NCI-H82 treated with DMSO at 0.1 percent for 48 hours (cell line): Measurements from ENCODE around the gene ORMDL2.

ENCODE experiments used
- DNase-seq: peaks from one replicate; lab custom pipeline; 2025; ENCODE audit not compliant: unreplicated experiment; lab: John Stamatoyannopoulos, UW

Gene ORMDL2, protein sequence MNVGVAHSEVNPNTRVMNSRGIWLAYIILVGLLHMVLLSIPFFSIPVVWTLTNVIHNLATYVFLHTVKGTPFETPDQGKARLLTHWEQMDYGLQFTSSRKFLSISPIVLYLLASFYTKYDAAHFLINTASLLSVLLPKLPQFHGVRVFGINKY

DNA sequence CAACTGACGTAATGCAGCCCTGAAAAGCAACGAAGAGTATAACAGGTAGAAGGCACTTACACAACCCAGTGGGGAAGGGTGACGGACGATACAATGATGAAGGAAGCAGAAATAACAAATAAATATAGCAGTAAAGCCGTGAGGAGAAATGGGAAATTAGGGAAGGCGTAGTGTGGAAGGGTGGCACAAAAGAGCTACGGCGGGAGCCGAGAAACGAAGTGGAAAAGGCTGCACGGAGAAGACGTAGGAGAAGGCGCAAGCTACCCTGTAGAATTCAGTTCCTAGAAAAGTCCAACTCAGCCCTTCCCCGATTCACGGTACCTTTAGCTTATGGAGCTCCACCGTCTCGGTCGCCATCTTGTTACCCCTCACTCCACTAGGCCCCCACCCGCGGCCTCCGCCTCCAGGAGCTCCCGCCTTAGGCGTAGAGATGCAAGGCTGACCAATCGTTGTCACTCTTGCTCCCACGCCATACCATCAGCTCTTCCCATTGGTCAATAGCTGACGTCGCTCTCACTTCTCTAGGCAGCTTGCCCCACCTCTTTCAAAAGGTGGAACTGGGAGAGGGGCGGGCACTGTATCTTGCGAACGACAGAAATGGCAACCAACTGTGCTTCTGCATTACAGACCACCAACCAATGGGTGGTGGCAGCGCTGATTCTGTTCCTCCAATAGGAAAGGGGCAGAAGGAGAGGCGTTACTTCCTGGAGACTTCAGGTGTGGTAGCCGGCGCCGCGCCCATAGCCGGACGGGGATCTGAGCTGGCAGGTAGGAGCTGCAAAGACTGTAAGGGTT is at the start of gene ORMDL2, which contains the start of gene SARNP:
ORMDL2 (plus strand) TSS at position 697 of the 795 bp plus-strand sequence. CDS start 959 bp downstream, outside the sequence.
SARNP (minus strand) TSS at position 380 of the 795 bp plus-strand sequence; CDS start at position 357, 23 bp downstream.
- DNase-seq: peak; percentile 99

DNA sequence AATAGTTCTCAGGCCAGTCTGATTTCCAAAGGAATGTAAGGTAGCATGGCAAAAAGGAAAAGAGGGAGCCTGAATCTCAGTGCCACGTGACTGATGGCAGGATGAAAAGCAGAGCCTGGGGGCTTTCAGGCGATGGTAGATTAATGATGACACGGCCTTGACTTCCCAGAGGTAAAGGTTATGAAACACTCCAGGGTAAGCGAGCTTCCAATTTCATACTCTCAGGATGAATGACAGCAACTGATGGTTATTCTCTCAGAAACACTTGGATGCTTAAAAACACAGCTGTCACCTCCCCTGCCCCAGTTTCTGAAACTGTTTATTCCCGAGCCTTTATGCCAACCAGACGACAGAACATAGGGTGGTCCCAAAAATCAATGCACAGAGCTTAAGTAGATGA is 46.1 kb upstream of the ORMDL2 start:
- DNase-seq: no peak

GRCh38 chr12:55777856-55778255 is 40.0 kb upstream of the ORMDL2 start:
- no peak for DNase-seq

GRCh38 chr12:55780685-55781084 is 37.2 kb upstream of the ORMDL2 start:
- no peak for DNase-seq

- DNase-seq: no peak
Measured at GRCh38 chr12:55788546-55788945, 29.3 kb upstream of the ORMDL2 start.

GRCh38 chr12:55789171-55789570 is 28.7 kb upstream of the ORMDL2 start:
- DNase-seq: no peak

DNA sequence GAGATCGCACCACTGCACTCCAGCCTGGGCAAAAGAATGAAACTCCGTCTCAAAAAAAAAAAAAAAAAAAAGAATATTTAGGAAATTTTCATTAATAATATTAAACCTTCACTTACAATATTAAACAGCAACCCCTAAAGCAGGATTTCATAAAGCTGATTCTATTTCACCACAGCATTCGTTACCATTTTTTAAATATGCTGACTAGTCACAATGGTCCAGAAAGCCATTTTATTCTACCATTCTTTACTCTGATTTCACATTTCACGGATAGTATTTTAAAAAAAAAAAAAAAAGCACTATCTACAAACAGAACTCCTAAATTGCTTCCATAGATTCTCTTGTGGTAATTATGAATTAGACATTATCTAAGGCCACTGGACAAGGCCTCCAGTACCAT is 27.9 kb upstream of the ORMDL2 start:
- DNase-seq: no peak

GRCh38 chr12:55795950-55796349 is 21.9 kb upstream of the ORMDL2 start:
- DNase-seq: no peak

DNA sequence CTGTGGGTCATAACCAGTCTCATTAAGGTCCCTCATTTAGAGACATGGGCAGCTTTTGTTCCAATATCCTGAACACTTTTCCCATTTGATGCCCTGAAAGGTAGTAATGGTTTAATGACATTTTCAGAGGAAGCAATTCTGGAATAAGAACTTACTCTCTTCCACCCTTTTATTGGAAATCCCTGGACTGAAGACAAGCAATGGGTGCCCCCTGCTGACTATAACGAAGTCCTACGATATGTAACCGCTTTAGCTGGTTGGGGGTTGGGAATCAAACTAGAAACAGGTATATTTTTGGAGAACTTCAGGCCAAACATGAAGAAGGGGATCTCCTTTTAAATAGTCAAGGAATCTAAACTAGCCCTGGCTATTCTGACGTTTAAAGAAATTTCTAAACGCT is 20.8 kb upstream of the ORMDL2 start:
- DNase-seq: peak; percentile 4

DNA sequence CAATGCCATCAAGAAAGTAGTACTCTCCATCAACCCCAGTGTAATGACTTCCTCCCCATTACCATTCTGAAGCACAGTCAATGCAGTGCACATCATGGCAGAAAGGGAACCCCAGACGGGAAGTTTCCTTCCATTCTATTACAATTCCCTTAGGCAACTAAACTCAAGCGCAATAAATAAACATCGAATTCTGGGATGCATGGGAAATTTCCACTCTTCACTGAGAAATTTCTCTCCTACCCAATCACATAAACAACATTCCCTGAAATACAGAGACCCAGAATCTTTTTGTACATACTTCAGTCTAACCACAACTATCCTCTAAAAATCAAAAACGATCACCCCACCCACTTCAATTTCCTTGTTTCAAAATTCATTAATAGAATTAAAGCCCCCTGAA is 20.3 kb upstream of the ORMDL2 start:
- no peak for DNase-seq

- DNase-seq: no peak
Measured at GRCh38 chr12:55806982-55807381, 10.9 kb upstream of the ORMDL2 start.

- no peak for DNase-seq
Measured at GRCh38 chr12:55809274-55809673, 8.6 kb upstream of the ORMDL2 start.

GRCh38 chr12:55812088-55812487 is 5.8 kb upstream of the ORMDL2 start:
- DNase-seq: no peak

- DNase-seq: no peak
Measured at GRCh38 chr12:55814257-55814656, 3.6 kb upstream of the ORMDL2 start.

DNA sequence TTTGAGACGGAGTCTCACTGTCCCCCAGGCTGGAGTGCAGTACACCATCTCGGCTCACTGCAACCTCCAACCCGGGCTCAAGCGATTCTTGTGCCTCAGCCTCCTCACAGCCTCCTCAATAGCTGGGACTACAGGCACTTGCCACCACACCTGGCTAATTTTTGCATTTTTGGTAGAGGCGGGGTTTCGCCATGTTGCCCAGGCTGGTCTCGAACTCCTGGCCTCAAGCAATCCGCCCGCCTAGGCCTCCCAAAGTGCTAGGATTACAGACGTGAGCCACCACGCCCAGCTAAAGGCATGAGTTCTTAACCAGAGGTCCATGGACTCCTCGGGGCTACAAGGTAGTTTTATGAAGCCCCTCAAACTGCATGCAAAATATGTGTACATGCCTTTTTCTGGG is 2.4 kb upstream of the ORMDL2 start:
- no peak for DNase-seq

DNA sequence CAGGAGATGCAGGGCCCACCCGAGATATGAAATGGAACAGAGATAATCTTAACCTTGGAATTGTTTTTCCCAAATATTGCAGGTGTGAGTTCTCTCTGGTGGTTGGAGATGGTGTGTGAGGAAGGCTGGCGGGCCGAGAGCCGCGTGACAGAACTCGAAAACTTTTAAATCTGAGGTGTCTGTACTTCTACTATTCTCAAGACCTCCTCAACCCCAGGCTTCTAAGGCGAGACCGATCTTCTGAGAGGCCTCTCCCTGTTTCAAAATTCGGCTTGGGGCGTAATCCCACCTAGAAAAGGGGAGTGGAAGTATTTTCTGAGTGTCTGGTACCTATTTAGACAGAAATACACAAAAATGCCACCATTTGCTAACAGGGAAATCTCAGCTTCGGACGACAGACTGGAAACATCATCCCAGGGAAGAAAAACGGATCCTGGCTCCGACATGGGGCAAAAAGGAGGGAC is 928 bp upstream of the ORMDL2 start:
- no peak for DNase-seq

- no peak for DNase-seq
Measured at GRCh38 chr12:55818140-55818728, 393 bp downstream of the ORMDL2 start.

DNA sequence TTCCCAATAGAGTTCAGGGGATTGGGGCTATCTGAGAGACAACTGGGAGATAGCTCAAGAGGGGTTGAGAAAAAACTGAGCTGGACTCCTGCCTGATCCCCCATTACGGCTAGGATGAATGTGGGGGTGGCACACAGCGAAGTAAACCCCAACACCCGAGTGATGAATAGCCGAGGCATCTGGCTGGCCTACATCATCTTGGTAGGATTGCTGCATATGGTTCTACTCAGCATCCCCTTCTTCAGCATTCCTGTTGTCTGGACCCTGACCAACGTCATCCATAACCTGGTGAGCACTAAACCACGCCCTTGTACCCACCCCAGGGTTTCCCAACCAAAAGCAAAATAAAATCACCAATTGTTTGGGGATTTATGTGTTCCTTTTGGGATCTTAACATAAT is 1.0 kb downstream of the ORMDL2 start:
- DNase-seq: no peak

DNA sequence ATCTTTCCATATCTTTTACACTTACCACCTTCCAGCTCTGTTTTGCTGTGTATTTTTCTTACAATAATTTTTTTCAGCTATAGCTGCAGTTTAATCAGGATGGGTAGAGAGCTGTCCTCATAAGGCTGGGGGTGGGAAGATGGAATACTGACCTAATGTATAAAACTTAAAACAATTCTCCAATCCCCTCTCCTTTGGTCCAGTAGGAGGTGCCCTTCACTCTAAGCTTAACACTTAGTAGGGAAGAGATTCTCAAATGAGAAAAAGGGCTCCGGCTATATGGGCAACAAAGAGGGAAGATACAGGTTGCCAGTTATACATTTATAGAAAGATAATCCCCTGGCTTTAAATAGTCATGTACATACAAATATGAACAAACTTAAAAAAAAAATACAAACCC is 2.8 kb downstream of the ORMDL2 start:
- DNase-seq: no peak

DNA sequence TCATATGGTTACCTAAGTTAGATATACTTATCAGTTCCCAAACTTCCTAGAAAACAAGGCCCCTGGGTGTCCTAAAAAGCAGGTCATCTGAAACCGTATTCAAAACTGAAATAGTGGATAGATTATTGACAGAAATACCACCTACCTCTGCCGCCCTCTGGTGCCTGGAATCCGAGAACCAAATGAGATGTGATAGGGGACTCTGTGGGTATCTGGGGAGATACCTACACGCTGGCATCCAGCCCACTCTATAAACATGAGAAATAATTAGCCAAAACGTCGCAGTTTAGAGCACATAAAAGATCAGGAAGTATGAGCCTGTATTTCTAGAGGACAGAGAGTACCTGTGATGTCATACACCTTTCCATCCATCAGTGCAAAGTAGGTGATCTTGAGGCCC is 4.4 kb downstream of the ORMDL2 start:
- DNase-seq: no peak

- DNase-seq: no peak
Measured at GRCh38 chr12:55823419-55823818, 5.6 kb downstream of the ORMDL2 start.

DNA sequence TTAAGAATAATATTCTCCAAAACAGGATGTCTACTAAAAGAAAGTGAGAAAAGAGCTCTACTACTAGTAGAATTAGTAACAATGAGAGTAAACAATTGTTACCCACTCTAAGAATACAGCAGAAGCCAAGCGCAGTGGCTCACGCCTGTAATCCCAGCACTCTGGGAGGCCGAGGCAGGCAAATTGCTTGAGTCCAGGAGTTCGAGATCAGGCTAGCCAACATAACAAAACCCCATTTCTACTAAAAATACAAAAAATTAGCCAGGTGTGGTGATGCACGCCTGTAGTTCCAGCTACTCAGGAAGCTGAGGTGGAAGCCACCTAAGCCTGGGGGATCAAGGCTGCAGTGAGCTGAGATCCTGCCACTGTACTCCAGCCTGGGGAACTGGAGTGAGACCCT is 6.9 kb downstream of the ORMDL2 start:
- DNase-seq: no peak
